Measurements from ENCODE around the gene OR6B2. TPM values are rescaled to one million over a fixed set of nuclear protein-coding genes. Genes with fewer than 3 reads are reported as not detected.

Gene OR6B2
- polyA plus RNA-seq, 3 donors, result not detected

DNA sequence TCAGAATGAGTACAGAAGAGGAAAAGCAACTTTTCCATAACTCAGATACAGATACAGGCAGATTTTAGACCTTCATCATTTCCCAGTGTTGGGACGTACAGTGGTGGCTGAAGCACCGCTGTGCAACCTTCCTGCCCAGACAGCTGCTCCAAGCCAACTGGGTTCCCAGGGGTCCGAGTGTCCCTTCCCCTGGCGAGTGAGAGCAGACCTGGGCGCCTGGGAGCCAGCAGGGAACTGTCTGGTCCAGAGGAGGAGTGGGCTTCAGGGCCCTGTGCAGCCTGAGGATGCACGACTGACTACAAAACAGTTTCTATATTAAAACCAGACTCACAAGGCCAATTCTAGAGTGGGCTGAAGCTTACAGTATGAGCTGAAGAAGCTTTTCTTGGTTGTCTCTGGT is 11.1 kb upstream of the OR6B2 start:
- Histone ChIP-seq H3K9me3 (replicated peaks in 1 of 2; ENCODE audit: control insufficient read depth in 1 of 2, insufficient read depth in 1 of 2, low read length in 2 of 2) (no peaks in the 10 kb centered on the region), H3K4me2 (replicated peaks; ENCODE audit: extremely low read depth, low read length, poor library complexity, severe bottlenecking) (no peak overlapping the region), H4K20me1 (ENCODE audit: insufficient read depth, low read length) (no peaks in the 10 kb centered on the region), H3K27me3 (ENCODE audit: control insufficient read depth in 2 of 2, insufficient read depth in 2 of 2, low read length in 2 of 2) (peaks cover 6 to 19% of the 10 kb centered on the region in 2 donors), H3K9ac (ENCODE audit: insufficient read depth, low read length, poor library complexity, severe bottlenecking) (no peak overlapping the region), H2AFZ (ENCODE audit: insufficient read depth, low read depth, low read length, poor library complexity, severe bottlenecking) (no peak overlapping the region), H3K79me2 (ENCODE audit: insufficient read depth, low read length) (no peaks in the 10 kb centered on the region), H3K36me3 (replicated peaks in 1 of 2; ENCODE audit: control insufficient read depth in 1 of 2, insufficient read depth in 2 of 2, low read length in 2 of 2) (no peaks in the 10 kb centered on the region), H3K27ac (ENCODE audit: low read depth in 1 of 2, low read length in 2 of 2) (no peak overlapping the region), H3K4me1 (ENCODE audit: control insufficient read depth in 1 of 2, insufficient read depth in 2 of 2, low read length in 2 of 2) (no peaks in the 10 kb centered on the region), H3K4me3 (replicated peaks in 1 of 3; ENCODE audit: low read depth in 2 of 3, low read length in 3 of 3) (no peak overlapping the region)
- intact Hi-C loops (cut with micrococcal nuclease), result no loop called here
- no peak overlapping the region for H3K27ac Mint-ChIP-seq
- no peaks in the 10 kb centered on the region for H3K4me1 Mint-ChIP-seq
- no peaks in the 10 kb centered on the region for H3K36me3 Mint-ChIP-seq
- WGBS (ENCODE audit: insufficient coverage), result no CpG with 5 or more reads among the region's 6 CpGs
- H3K27me3 Mint-ChIP-seq (ENCODE audit: low read depth in 3 of 3), result peaks cover 23 to 24% (median 24%) of the 10 kb centered on the region in 3 donors
- DNase-seq, result no peak
- TF ChIP-seq, protein P1, sequence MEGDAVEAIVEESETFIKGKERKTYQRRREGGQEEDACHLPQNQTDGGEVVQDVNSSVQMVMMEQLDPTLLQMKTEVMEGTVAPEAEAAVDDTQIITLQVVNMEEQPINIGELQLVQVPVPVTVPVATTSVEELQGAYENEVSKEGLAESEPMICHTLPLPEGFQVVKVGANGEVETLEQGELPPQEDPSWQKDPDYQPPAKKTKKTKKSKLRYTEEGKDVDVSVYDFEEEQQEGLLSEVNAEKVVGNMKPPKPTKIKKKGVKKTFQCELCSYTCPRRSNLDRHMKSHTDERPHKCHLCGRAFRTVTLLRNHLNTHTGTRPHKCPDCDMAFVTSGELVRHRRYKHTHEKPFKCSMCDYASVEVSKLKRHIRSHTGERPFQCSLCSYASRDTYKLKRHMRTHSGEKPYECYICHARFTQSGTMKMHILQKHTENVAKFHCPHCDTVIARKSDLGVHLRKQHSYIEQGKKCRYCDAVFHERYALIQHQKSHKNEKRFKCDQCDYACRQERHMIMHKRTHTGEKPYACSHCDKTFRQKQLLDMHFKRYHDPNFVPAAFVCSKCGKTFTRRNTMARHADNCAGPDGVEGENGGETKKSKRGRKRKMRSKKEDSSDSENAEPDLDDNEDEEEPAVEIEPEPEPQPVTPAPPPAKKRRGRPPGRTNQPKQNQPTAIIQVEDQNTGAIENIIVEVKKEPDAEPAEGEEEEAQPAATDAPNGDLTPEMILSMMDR (IDR thresholded peaks at IDR 0.05), result no peak
- H3K9me3 Mint-ChIP-seq, result peaks cover 0 to 2% (median 0%) of the 10 kb centered on the region in 7 donors
- H3K4me3 Mint-ChIP-seq, result no peak overlapping the region

DNA sequence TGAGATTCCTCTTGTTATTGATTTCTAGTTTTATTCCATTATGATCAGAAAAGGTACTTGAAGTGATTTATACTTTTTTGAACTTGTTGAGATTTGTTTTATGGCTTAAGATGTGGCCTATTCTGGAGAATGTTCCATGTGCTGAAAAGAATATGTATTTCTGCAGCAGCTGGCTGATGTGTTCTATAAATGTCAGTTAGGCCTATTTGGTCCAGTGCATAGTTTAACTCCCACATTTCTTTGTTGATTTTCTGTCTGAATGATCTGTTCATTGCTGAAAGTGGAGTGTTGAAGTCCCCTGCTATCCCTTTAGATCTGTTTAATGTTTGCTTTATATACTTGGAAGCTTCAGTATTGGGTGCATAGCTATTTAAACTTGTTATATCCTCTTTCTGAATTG is 7.1 kb upstream of the OR6B2 start:
- H3K4me2 ChIP-seq (replicated peaks; ENCODE audit: extremely low read depth, low read length, poor library complexity, severe bottlenecking), result no peak overlapping the region
- H3K4me1 Mint-ChIP-seq, result no peaks in the 10 kb centered on the region

More for the DNA sequence above, 7.1 kb upstream of the OR6B2 start:
- H3K9me3 Mint-ChIP-seq, result no peaks in the 10 kb centered on the region
- H3K27me3 ChIP-seq (ENCODE audit: control insufficient read depth in 2 of 2, insufficient read depth in 2 of 2, low read length in 2 of 2), result peaks cover 6 to 34% of the 10 kb centered on the region in 2 donors
- H3K36me3 Mint-ChIP-seq, result no peaks in the 10 kb centered on the region
- no peaks in the 10 kb centered on the region for H4K20me1 ChIP-seq (ENCODE audit: insufficient read depth, low read length)
- H2AFZ ChIP-seq (ENCODE audit: insufficient read depth, low read depth, low read length, poor library complexity, severe bottlenecking), result no peak overlapping the region
- no peaks in the 10 kb centered on the region for H3K4me1 ChIP-seq (ENCODE audit: control insufficient read depth in 1 of 2, insufficient read depth in 2 of 2, low read length in 2 of 2)
- TF ChIP-seq, protein P1 (IDR thresholded peaks at IDR 0.05), result no peak
- DNase-seq, result no peak
- no peaks in the 10 kb centered on the region for H3K9me3 ChIP-seq (replicated peaks in 1 of 2; ENCODE audit: control insufficient read depth in 1 of 2, insufficient read depth in 1 of 2, low read length in 2 of 2)
- no peak overlapping the region for H3K27ac Mint-ChIP-seq
- H3K9ac ChIP-seq (ENCODE audit: insufficient read depth, low read length, poor library complexity, severe bottlenecking), result no peak overlapping the region
- no peaks in the 10 kb centered on the region for H3K79me2 ChIP-seq (ENCODE audit: insufficient read depth, low read length)
- no peak overlapping the region for H3K4me3 ChIP-seq (replicated peaks in 1 of 3; ENCODE audit: low read depth in 2 of 3, low read length in 3 of 3)
- intact Hi-C loops (cut with micrococcal nuclease), result no loop called here
- no peaks in the 10 kb centered on the region for H3K36me3 ChIP-seq (replicated peaks in 1 of 2; ENCODE audit: control insufficient read depth in 1 of 2, insufficient read depth in 2 of 2, low read length in 2 of 2)
- H3K27ac ChIP-seq (ENCODE audit: low read depth in 1 of 2, low read length in 2 of 2), result no peak overlapping the region
- H3K4me3 Mint-ChIP-seq, result no peak overlapping the region
- H3K27me3 Mint-ChIP-seq (ENCODE audit: low read depth in 3 of 3), result peaks cover 19 to 33% (median 19%) of the 10 kb centered on the region in 3 donors
